HCT116 (cell line): ENCODE results near the gene RAB4A. TPM values are rescaled to one million over a fixed set of nuclear protein-coding genes. Genes with fewer than 3 reads are reported as not detected.

Experiments
- ATAC-seq: fragments of 200-7000 bp; cut with Tn5 transposase; 2 replicates; pipeline ENCODE4 v1.9.1; 2020; ENCODE audit warnings: mild to moderate bottlenecking, moderate library complexity
- BruUV-seq: library from RNA; stranded (reverse); fragments of 400-500 nt; replicated peaks from 2 replicates; lab custom pipeline; 2021; lab: Mats Ljungman, UMichigan
- CTCF ChIA-PET: fragments of 300-600 bp; sonication (Branson Sonifier 250); formaldehyde crosslinking; loops from one replicate; lab custom pipeline; 2021; ENCODE audit warnings: antibody characterized with exemption; lab: Charles Lee
- POLR2A ChIA-PET: fragments of 300-600, 350-600 bp; sonication (Branson Sonifier 250); formaldehyde crosslinking; loops from one replicate; lab custom pipeline; 2021; ENCODE audit warnings: antibody characterized with exemption; lab: Charles Lee
- RAD21 ChIA-PET, 2 experiments: fragments of 300-600 bp; sonication (Branson Sonifier 250); formaldehyde crosslinking; loops; one replicate each; lab custom pipeline; 2023; ENCODE audit warnings: low total read pairs in 2 of 2; ENCODE audit not compliant: uncharacterized antibody in 2 of 2, unreplicated experiment in 2 of 2, low non-redundant PET in 1 of 2; lab: Charles Lee
- DNase-seq: peaks from one replicate; pipeline ENCODE4 v3.0.0-alpha.2; 2010; ENCODE audit warnings: low read depth, low spot score
- H2AFZ ChIP-seq: fragments of 200-600 bp; shearing (Covaris generic), sonication (generic); 2 replicates; pipeline ENCODE4 v1.6.1; 2017; ENCODE audit warnings: low read depth, mixed run types, mixed read lengths, antibody characterized with exemption, low read length; ENCODE audit not compliant: poor library complexity, severe bottlenecking
- H3K27ac ChIP-seq: 2 replicates; pipeline ENCODE4 v1.5.1; 2012; ENCODE audit warnings: low read depth, low read length
- H3K27me3 ChIP-seq: fragments of 200-600 bp; sonication (generic); 2 replicates; pipeline ENCODE4 v1.6.1; 2016; ENCODE audit warnings: mixed run types, low read length, mixed read lengths; ENCODE audit not compliant: insufficient read depth
- H3K36me3 ChIP-seq, 2 experiments: fragments of 200-500 bp in 1 of 2; fragments of 200-600 bp in 1 of 2; sonication (Bioruptor generic) in 1 of 2; sonication (generic) in 1 of 2; 2 replicates each; pipeline versions ENCODE4 v1.5.1 to v1.6.1; 2014 to 2016; ENCODE audit warnings: low read length in 2 of 2, inconsistent platforms in 1 of 2, mixed read lengths in 1 of 2, mixed run types in 1 of 2; ENCODE audit not compliant: insufficient read depth in 2 of 2, control insufficient read depth in 1 of 2
- H3K4me1 ChIP-seq, 2 experiments: fragments of 200-600 bp in 1 of 2; sonication (generic) in 1 of 2; 2 replicates each; pipeline versions ENCODE4 v1.5.1 to v1.6.1; 2012 to 2017; ENCODE audit warnings: low read length in 2 of 2, inconsistent platforms in 1 of 2, mild to moderate bottlenecking in 1 of 2, mixed read lengths in 1 of 2, mixed run types in 1 of 2, moderate library complexity in 1 of 2; ENCODE audit not compliant: insufficient read depth in 2 of 2, control insufficient read depth in 1 of 2
- H3K4me2 ChIP-seq: fragments of 200-600 bp; sonication (generic); 2 replicates; pipeline ENCODE4 v1.6.1; 2017; ENCODE audit warnings: mixed run types, low read length, mixed read lengths
- H3K4me3 ChIP-seq, 2 experiments: fragments of 200-600 bp in 1 of 2; sonication (generic) in 1 of 2; replicated peaks in 1 of 2; 2 replicates each; pipeline ENCODE4 v1.5.1; 2011 to 2016; ENCODE audit warnings: low read length in 2 of 2, control low read depth in 1 of 2, low read depth in 1 of 2, mild to moderate bottlenecking in 1 of 2, mixed read lengths in 1 of 2, mixed run types in 1 of 2
- H3K79me2 ChIP-seq: fragments of 200-600 bp; sonication (generic); 2 replicates; pipeline ENCODE4 v1.6.1; 2017; ENCODE audit warnings: mild to moderate bottlenecking, mixed run types, low read length, moderate library complexity, mixed read lengths; ENCODE audit not compliant: insufficient read depth
- H3K9ac ChIP-seq: fragments of 200-600 bp; sonication (generic); 2 replicates; pipeline ENCODE4 v1.6.1; 2016; ENCODE audit warnings: low read length, mixed read lengths
- H3K9me2 ChIP-seq: fragments of 200-600 bp; sonication (generic), shearing (Covaris generic); 2 replicates; pipeline ENCODE4 v1.6.1; 2017; ENCODE audit warnings: mixed run types, mild to moderate bottlenecking, moderate library complexity; ENCODE audit not compliant: insufficient read depth
- H3K9me3 ChIP-seq, 2 experiments: fragments of 200-500 bp in 1 of 2; fragments of 200-600 bp in 1 of 2; sonication (Bioruptor generic) in 1 of 2; sonication (generic) in 1 of 2; 2 replicates each; pipeline ENCODE4 v1.6.1; 2014 to 2017; ENCODE audit warnings: low read length in 2 of 2, mixed read lengths in 2 of 2, inconsistent platforms in 1 of 2, low read depth in 1 of 2, mild to moderate bottlenecking in 1 of 2, mixed run types in 1 of 2, moderate library complexity in 1 of 2; ENCODE audit not compliant: control insufficient read depth in 1 of 2, insufficient read depth in 1 of 2
- H4K20me1 ChIP-seq: fragments of 200-600 bp; sonication (generic), shearing (Covaris generic); 2 replicates; pipeline ENCODE4 v1.6.1; 2017; ENCODE audit warnings: mixed run types, mild to moderate bottlenecking, moderate library complexity; ENCODE audit not compliant: insufficient read depth
- CBX3 ChIP-seq: IDR thresholded peaks from 2 replicates; pipeline ENCODE4 v1.6.1; 2012; ENCODE audit warnings: low read depth
- CEBPB ChIP-seq: IDR thresholded peaks from 2 replicates; pipeline ENCODE4 v1.6.1; 2012; ENCODE audit warnings: low read depth
- EGR1 ChIP-seq: IDR thresholded peaks from 2 replicates; pipeline ENCODE4 v1.6.1; 2012; ENCODE audit warnings: low read depth
- ELF1 ChIP-seq: IDR thresholded peaks from 2 replicates; pipeline ENCODE4 v1.6.1; 2012; ENCODE audit warnings: low read depth, borderline replicate concordance
- EZH2phosphoT487 ChIP-seq: fragments of 200-600 bp; IDR thresholded peaks from 2 replicates; pipeline ENCODE4 v1.6.1; 2018; ENCODE audit warnings: antibody characterized with exemption, borderline replicate concordance
- FOSL1 ChIP-seq: IDR thresholded peaks from 2 replicates; pipeline ENCODE4 v1.6.1; 2012; ENCODE audit warnings: low read depth
- JUND ChIP-seq: IDR thresholded peaks from 2 replicates; pipeline ENCODE4 v1.6.1; 2012
- POLR2A ChIP-seq: IDR thresholded peaks from 2 replicates; pipeline ENCODE4 v1.7.0; 2011; ENCODE audit warnings: borderline replicate concordance; ENCODE audit not compliant: insufficient read depth, insufficient read length; ENCODE audit errors: extremely low read depth
- POLR2AphosphoS5 ChIP-seq: IDR thresholded peaks from 2 replicates; pipeline ENCODE4 v1.6.1; 2011; ENCODE audit warnings: mild to moderate bottlenecking, low read depth, low read length, moderate library complexity
- SP1 ChIP-seq: IDR thresholded peaks from 2 replicates; pipeline ENCODE4 v1.6.1; 2012; ENCODE audit warnings: low read depth
- SRF ChIP-seq: IDR thresholded peaks from 2 replicates; pipeline ENCODE4 v1.6.1; 2012; ENCODE audit warnings: low read depth
- TCF7L2 ChIP-seq: IDR thresholded peaks from 2 replicates; pipeline ENCODE4 v1.7.0; 2011; ENCODE audit warnings: borderline replicate concordance, inconsistent platforms; ENCODE audit not compliant: insufficient read depth, insufficient read length; ENCODE audit errors: extremely low read depth
- YY1 ChIP-seq: IDR thresholded peaks from 2 replicates; pipeline ENCODE4 v1.6.1; 2011; ENCODE audit warnings: low read length, low read depth, moderate library complexity, mild to moderate bottlenecking; ENCODE audit not compliant: insufficient replicate concordance; ENCODE audit errors: extremely low read depth
- ZFX ChIP-seq: fragments of 450-650 bp; IDR thresholded peaks from 2 replicates; pipeline ENCODE4 v1.6.1; 2017
- ZNF274 ChIP-seq: fragments of 200-500 bp; sonication (Bioruptor generic); IDR thresholded peaks from 2 replicates; pipeline ENCODE4 v1.6.1; 2014; ENCODE audit warnings: mild to moderate bottlenecking, low read depth, low read length, inconsistent platforms
- intact Hi-C: fragments of 100-400 bp; cut with micrococcal nuclease; formaldehyde crosslinking; loops from 2 replicates; pipeline ENCODE4 v1.10.0; 2022
- total RNA-seq: library from RNA; stranded (reverse); gene quantifications from one replicate; pipeline ENCODE4 v1.2.1, GENCODE V29; 2021; ENCODE audit not compliant: unreplicated experiment
- TF ChIP-seq, protein P1 (sequence below), 3 experiments: fragments of 200-600 bp in 1 of 3; sonication (generic) in 1 of 3; IDR thresholded peaks in 2 of 3; conservative IDR thresholded peaks in 1 of 3; 2 replicates each; pipeline ENCODE4 v1.5.1; 2012 to 2017; ENCODE audit warnings: low read depth in 2 of 3, low read length in 2 of 3, antibody characterized with exemption in 1 of 3, borderline replicate concordance in 1 of 3, control low read depth in 1 of 3, mild to moderate bottlenecking in 1 of 3, mixed read lengths in 1 of 3, mixed run types in 1 of 3, moderate library complexity in 1 of 3; ENCODE audit not compliant: insufficient read depth in 1 of 3
- TF ChIP-seq, protein P2 (sequence below): IDR thresholded peaks from 2 replicates; pipeline ENCODE4 v1.6.1; 2011; ENCODE audit warnings: mild to moderate bottlenecking, low read length, moderate library complexity; ENCODE audit not compliant: insufficient replicate concordance; ENCODE audit errors: extremely low read depth
- TF ChIP-seq, protein P3 (sequence below): IDR thresholded peaks from 2 replicates; pipeline ENCODE4 v1.6.1; 2012
- TF ChIP-seq, protein P4 (sequence below): IDR thresholded peaks from 2 replicates; pipeline ENCODE4 v1.6.1; 2012; ENCODE audit warnings: low read depth

RAB4A gene
- total RNA-seq, 1 experiment from 2014 or later, result 101 TPM

DNA sequence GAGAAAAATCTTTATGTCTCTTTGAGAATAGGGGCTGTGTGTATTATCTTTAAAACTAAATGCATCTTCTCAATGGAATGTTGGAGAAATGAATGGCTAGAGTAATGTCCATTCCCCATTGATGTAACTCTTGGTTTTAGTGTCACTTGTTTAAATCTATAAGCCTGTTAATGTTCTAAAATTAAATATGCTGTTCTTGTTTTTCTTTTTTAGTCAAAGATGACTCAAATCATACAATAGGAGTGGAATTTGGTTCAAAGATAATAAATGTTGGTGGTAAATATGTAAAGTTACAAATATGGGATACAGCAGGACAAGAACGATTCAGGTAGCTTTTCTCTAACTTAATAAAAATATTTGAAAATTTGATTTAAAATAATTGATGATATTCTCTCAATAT is 17.6 kb downstream of the RAB4A start:
- no peak for ATAC-seq
- Histone ChIP-seq H3K4me2 (no peak overlapping the region), H3K9me3 (no peaks in the 10 kb centered on the region), H3K9me2 (no peaks in the 10 kb centered on the region), H4K20me1 (no peaks in the 10 kb centered on the region), H3K9ac (no peak overlapping the region), H2AFZ (no peak overlapping the region), H3K36me3 (peaks cover 0 to 8% of the 10 kb centered on the region in 2 experiments; a peak in 2 of 4 replicates), H3K4me1 (no peaks in the 10 kb centered on the region), H3K4me3 (no peak overlapping the region), H3K79me2 (peaks cover 50% of the 10 kb centered on the region), H3K27me3 (no peaks in the 10 kb centered on the region), H3K27ac (no peak overlapping the region)
- RAD21 ChIA-PET, result no interaction called here
- no peak for DNase-seq
- intact Hi-C loops, result no loop called here
- POLR2A ChIA-PET, result no interaction called here
- no TSS peak for BruUV-seq
- CTCF ChIA-PET, result no interaction called here
- TF ChIP-seq ZFX, result no peak
- no peak for TF ChIP-seq CBX3
- TF ChIP-seq ZNF274, result no peak
- no peak for TF ChIP-seq FOSL1
- no peak for TF ChIP-seq SP1
- no peak for TF ChIP-seq SRF
- no peak for TF ChIP-seq YY1
- no peak for TF ChIP-seq CEBPB
- no peak for TF ChIP-seq JUND
- TF ChIP-seq POLR2A, result no peak
- no peak for TF ChIP-seq TCF7L2
- no peak for TF ChIP-seq EGR1
- TF ChIP-seq, protein P1, sequence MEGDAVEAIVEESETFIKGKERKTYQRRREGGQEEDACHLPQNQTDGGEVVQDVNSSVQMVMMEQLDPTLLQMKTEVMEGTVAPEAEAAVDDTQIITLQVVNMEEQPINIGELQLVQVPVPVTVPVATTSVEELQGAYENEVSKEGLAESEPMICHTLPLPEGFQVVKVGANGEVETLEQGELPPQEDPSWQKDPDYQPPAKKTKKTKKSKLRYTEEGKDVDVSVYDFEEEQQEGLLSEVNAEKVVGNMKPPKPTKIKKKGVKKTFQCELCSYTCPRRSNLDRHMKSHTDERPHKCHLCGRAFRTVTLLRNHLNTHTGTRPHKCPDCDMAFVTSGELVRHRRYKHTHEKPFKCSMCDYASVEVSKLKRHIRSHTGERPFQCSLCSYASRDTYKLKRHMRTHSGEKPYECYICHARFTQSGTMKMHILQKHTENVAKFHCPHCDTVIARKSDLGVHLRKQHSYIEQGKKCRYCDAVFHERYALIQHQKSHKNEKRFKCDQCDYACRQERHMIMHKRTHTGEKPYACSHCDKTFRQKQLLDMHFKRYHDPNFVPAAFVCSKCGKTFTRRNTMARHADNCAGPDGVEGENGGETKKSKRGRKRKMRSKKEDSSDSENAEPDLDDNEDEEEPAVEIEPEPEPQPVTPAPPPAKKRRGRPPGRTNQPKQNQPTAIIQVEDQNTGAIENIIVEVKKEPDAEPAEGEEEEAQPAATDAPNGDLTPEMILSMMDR (IDR thresholded peaks at IDR 0.05 in 2 of 3, conservative IDR thresholded peaks at IDR 0.05 in 1 of 3; ENCODE audit: borderline replicate concordance in 1 of 3, insufficient read depth in 1 of 3, low read depth in 2 of 3, low read length in 2 of 3), result no peak
- TF ChIP-seq, protein P2, sequence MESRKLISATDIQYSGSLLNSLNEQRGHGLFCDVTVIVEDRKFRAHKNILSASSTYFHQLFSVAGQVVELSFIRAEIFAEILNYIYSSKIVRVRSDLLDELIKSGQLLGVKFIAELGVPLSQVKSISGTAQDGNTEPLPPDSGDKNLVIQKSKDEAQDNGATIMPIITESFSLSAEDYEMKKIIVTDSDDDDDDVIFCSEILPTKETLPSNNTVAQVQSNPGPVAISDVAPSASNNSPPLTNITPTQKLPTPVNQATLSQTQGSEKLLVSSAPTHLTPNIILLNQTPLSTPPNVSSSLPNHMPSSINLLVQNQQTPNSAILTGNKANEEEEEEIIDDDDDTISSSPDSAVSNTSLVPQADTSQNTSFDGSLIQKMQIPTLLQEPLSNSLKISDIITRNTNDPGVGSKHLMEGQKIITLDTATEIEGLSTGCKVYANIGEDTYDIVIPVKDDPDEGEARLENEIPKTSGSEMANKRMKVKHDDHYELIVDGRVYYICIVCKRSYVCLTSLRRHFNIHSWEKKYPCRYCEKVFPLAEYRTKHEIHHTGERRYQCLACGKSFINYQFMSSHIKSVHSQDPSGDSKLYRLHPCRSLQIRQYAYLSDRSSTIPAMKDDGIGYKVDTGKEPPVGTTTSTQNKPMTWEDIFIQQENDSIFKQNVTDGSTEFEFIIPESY, result no peak
- TF ChIP-seq, protein P3, sequence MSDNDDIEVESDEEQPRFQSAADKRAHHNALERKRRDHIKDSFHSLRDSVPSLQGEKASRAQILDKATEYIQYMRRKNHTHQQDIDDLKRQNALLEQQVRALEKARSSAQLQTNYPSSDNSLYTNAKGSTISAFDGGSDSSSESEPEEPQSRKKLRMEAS, result no peak
- no peak for TF ChIP-seq POLR2AphosphoS5
- TF ChIP-seq, protein P4, sequence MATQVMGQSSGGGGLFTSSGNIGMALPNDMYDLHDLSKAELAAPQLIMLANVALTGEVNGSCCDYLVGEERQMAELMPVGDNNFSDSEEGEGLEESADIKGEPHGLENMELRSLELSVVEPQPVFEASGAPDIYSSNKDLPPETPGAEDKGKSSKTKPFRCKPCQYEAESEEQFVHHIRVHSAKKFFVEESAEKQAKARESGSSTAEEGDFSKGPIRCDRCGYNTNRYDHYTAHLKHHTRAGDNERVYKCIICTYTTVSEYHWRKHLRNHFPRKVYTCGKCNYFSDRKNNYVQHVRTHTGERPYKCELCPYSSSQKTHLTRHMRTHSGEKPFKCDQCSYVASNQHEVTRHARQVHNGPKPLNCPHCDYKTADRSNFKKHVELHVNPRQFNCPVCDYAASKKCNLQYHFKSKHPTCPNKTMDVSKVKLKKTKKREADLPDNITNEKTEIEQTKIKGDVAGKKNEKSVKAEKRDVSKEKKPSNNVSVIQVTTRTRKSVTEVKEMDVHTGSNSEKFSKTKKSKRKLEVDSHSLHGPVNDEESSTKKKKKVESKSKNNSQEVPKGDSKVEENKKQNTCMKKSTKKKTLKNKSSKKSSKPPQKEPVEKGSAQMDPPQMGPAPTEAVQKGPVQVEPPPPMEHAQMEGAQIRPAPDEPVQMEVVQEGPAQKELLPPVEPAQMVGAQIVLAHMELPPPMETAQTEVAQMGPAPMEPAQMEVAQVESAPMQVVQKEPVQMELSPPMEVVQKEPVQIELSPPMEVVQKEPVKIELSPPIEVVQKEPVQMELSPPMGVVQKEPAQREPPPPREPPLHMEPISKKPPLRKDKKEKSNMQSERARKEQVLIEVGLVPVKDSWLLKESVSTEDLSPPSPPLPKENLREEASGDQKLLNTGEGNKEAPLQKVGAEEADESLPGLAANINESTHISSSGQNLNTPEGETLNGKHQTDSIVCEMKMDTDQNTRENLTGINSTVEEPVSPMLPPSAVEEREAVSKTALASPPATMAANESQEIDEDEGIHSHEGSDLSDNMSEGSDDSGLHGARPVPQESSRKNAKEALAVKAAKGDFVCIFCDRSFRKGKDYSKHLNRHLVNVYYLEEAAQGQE, result no peak
- TF ChIP-seq EZH2phosphoT487, result no peak
- TF ChIP-seq ELF1, result no peak
